Memory B cell (primary cell): Measurements from ENCODE around the gene ACTN3.
A peak's percentile ranks its signal among the peaks of the same experiment; 100 is the strongest.

Experiments used
- ATAC-seq: fragments of 150-1000 bp; cut with Tn5 transposase; 2 replicates; pipeline ENCODE4 v1.10.0; 2021; ENCODE audit warnings: low read depth, mild to moderate bottlenecking, moderate library complexity
- DNase-seq, 2 donors: peaks; one replicate each; pipeline ENCODE4 v3.0.0; 2022; ENCODE audit warnings: low spot score in 2 of 2
- H3K27ac Mint-ChIP-seq: one replicate; pipeline ENCODE4 v1.8.0; 2022; ENCODE audit warnings: mild to moderate bottlenecking, moderate library complexity, mixed read lengths
- H3K27me3 Mint-ChIP-seq: one replicate; pipeline ENCODE4 v1.8.0; 2022; ENCODE audit warnings: mixed read lengths
- H3K36me3 Mint-ChIP-seq: one replicate; pipeline ENCODE4 v1.8.0; 2022; ENCODE audit warnings: mild to moderate bottlenecking, mixed read lengths
- H3K4me1 Mint-ChIP-seq: one replicate; pipeline ENCODE4 v1.8.0; 2022; ENCODE audit warnings: mixed read lengths
- H3K4me3 Mint-ChIP-seq: one replicate; pipeline ENCODE4 v1.8.0; 2022; ENCODE audit warnings: mild to moderate bottlenecking, moderate library complexity, mixed read lengths
- H3K9me3 Mint-ChIP-seq: one replicate; pipeline ENCODE4 v1.8.0; 2022; ENCODE audit warnings: mixed read lengths

ACTN3 gene

GRCh38 chr11:66546368-66546965 lies at the start of gene ACTN3:
Gene ACTN3, plus strand, starts transcription at chr11:66546903. Its CDS starts 35 bp downstream, at chr11:66546938.
- H3K4me1 Mint-ChIP-seq = peaks cover 24% of the 10 kb centered on the region
- H3K9me3 Mint-ChIP-seq = no peaks in the 10 kb centered on the region
- H3K27me3 Mint-ChIP-seq = no peaks in the 10 kb centered on the region
- peaks cover 12% of the 10 kb centered on the region for H3K36me3 Mint-ChIP-seq
- DNase-seq (no peak), ATAC-seq (no peak)
- H3K27ac Mint-ChIP-seq = peak within 1 kb of the TSS; percentile 19
- H3K4me3 Mint-ChIP-seq = peak within 1 kb of the TSS; percentile 86

DNA sequence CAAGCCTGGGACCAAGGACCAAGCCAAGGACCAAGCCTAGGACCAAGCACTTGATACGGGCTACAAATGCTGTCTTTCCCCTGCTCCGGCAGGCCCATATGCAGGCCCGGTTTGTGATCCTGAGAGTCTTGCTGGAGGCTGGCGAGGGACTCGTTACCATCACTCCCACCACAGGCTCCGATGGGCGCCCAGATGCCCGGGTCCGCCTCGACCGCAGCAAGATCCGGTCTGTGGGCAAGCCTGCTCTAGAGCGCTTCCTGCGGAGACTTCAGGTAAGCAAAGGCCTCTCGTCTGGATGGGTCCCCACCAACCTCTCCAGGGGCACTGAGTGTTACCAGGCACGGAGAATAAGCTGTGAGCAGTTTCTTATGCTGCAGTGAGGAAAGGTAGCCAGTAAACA lies 49.5 kb upstream of the ACTN3 start:
- no peaks in the 10 kb centered on the region for H3K27me3 Mint-ChIP-seq
- H3K27ac Mint-ChIP-seq = no peak overlapping the region
- no peaks in the 10 kb centered on the region for H3K4me1 Mint-ChIP-seq
- DNase-seq = no peak
- no peak for ATAC-seq
- no peak overlapping the region for H3K4me3 Mint-ChIP-seq
- no peaks in the 10 kb centered on the region for H3K9me3 Mint-ChIP-seq
- peaks cover 14% of the 10 kb centered on the region for H3K36me3 Mint-ChIP-seq

DNA sequence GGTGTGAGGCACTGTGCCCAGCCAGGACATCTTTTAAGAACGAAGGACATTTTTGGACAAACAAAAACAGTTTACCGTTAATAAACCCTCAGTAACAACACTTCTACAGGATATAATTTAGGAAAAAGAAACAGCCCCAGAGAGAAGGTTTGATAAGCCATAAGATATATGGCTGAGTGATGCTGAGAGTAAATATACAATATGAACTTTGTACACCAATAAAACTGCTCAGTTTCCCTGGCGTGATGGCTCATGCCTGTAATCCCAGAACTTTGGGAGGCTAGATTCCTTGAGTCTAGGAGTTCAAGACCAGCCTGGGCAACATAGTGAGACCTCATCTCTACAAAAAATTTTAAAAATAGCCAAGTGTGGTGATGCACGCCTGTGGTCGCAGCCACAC lies 48.2 kb upstream of the ACTN3 start:
- DNase-seq (no peak), ATAC-seq (no peak)
- Mint-ChIP-seq H3K27me3 (no peaks in the 10 kb centered on the region), H3K27ac (no peak overlapping the region), H3K36me3 (peaks cover 8% of the 10 kb centered on the region), H3K4me1 (no peaks in the 10 kb centered on the region), H3K4me3 (no peak overlapping the region), H3K9me3 (no peaks in the 10 kb centered on the region)

GRCh38 chr11:66505276-66505816 lies 41.4 kb upstream of the ACTN3 start:
- no peaks in the 10 kb centered on the region for H3K9me3 Mint-ChIP-seq
- peaks cover 16% of the 10 kb centered on the region for H3K36me3 Mint-ChIP-seq
- H3K27me3 Mint-ChIP-seq = no peaks in the 10 kb centered on the region
- DNase-seq (no peak), ATAC-seq (no peak)
- H3K4me1 Mint-ChIP-seq = no peaks in the 10 kb centered on the region
- no peak overlapping the region for H3K27ac Mint-ChIP-seq
- H3K4me3 Mint-ChIP-seq = no peak overlapping the region

GRCh38 chr11:66509131-66509561 lies 37.6 kb upstream of the ACTN3 start:
- ATAC-seq (no peak), DNase-seq (no peak)
- Mint-ChIP-seq H3K9me3 (no peaks in the 10 kb centered on the region), H3K4me1 (peaks cover 6% of the 10 kb centered on the region), H3K36me3 (peaks cover 9% of the 10 kb centered on the region), H3K27ac (no peak overlapping the region), H3K4me3 (no peak overlapping the region), H3K27me3 (no peaks in the 10 kb centered on the region)

DNA sequence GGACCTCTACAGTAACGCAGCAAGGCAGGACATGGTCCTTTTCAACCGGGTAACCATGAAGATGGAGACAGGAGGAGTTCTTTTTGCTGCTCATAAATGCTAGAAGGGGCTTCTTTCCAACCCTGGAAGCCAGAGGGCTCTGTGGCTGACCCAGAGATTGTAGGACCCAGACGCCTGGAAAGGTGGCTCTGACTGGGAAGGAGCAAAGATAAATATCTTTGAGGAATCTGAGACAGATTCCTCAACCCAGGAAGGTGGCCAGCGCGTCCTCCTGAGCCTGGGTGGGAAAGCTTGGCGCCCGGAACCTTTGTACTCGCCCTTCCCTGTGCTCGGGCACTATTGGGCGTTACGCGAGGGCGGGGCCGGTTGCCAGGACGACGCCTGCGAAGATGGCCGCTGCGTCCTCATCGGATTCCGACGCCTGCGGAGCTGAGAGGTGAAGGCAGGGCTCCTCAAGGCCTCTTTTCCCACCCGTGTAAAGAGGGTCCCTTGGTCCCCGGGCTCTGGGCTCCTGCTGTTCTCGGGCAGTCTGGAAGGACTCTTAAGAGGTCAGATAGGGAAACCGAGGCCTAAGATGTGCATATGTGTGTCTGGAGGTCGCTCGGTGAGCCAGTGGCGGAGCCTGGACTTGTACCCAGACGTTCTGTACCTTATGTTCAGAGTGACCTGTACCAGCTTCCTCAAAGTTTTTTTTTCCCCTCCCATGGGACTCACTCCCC lies 36.3 kb upstream of the ACTN3 start, which contains the start of gene BBS1:
Gene BBS1 (plus strand): TSS at position 365 of the 719 bp plus-strand sequence. CDS start 25 bp downstream, at position 390.
- H3K27ac Mint-ChIP-seq = peak within 1 kb of the TSS; percentile 53
- H3K36me3 Mint-ChIP-seq = peaks cover 9% of the 10 kb centered on the region
- no peaks in the 10 kb centered on the region for H3K27me3 Mint-ChIP-seq
- peaks cover 6% of the 10 kb centered on the region for H3K4me1 Mint-ChIP-seq
- H3K9me3 Mint-ChIP-seq = no peaks in the 10 kb centered on the region
- ATAC-seq = peak; percentile 100
- DNase-seq = peak; percentile 71 to 93
- peak within 1 kb of the TSS; percentile 90 for H3K4me3 Mint-ChIP-seq

DNA sequence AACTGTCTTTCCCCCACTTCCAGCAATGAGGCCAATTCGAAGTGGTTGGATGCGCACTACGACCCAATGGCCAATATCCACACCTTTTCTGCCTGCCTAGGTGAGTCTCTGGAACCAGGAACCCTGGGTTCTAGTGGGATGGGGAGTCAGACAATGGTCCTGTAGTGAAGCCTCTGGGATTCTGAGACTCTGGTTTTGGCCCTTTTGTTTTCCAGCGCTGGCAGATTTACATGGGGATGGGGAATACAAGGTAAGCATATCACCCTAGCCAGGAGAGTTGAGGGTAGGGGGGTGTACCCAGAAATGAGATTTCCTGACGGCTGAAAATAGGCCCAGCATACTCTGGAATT lies 35.7 kb upstream of the ACTN3 start:
- H3K4me1 Mint-ChIP-seq = peaks cover 6% of the 10 kb centered on the region
- H3K27me3 Mint-ChIP-seq = no peaks in the 10 kb centered on the region
- H3K9me3 Mint-ChIP-seq = no peaks in the 10 kb centered on the region
- ATAC-seq = no peak
- DNase-seq = no peak
- H3K36me3 Mint-ChIP-seq = peaks cover 8% of the 10 kb centered on the region
- H3K27ac Mint-ChIP-seq = peak overlapping the region; percentile 53
- H3K4me3 Mint-ChIP-seq = peak overlapping the region; percentile 90

GRCh38 chr11:66523611-66524010 lies 23.1 kb upstream of the ACTN3 start:
- Mint-ChIP-seq H3K27ac (no peak overlapping the region), H3K27me3 (no peaks in the 10 kb centered on the region), H3K4me3 (no peak overlapping the region), H3K4me1 (no peaks in the 10 kb centered on the region), H3K9me3 (no peaks in the 10 kb centered on the region), H3K36me3 (peaks cover 25% of the 10 kb centered on the region)
- ATAC-seq = no peak
- no peak for DNase-seq

DNA sequence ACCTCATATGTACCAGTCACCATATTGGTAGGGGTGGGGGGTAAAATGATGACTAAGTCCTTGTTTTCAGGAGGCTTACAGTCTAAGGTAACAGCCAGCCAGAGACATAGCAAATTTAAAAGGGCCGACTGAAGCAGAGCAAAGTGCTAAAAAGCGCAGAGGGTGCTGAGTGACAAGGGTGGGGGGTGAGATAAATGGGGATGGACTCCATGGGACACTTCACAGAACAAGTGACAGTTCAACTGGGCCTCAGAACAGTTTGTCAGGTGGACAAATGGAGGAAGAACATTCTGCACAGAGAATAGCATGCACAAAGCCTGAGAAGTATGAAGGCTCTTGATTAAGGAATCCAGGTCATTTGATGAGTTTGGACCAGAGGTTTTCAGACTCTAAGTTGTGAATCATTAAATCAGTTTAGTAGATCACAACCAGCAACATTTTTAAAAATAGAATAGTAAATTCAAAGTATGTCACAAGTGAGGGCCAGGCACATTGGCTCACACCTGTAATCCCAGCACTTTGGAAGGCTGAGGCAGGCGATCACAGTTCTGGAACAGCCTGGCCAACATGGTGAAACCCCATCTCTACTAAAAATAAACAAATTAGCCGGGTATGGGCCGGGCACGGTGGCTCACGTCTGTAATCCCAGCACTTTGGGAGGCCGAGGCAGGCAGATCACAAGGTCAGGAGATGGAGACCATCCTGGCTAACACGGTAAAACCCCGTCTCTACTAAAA lies 22.2 kb upstream of the ACTN3 start:
- no peak overlapping the region for H3K4me3 Mint-ChIP-seq
- H3K27ac Mint-ChIP-seq = no peak overlapping the region
- H3K27me3 Mint-ChIP-seq = no peaks in the 10 kb centered on the region
- no peak for DNase-seq
- H3K9me3 Mint-ChIP-seq = no peaks in the 10 kb centered on the region
- no peak for ATAC-seq
- no peaks in the 10 kb centered on the region for H3K4me1 Mint-ChIP-seq
- H3K36me3 Mint-ChIP-seq = peaks cover 22% of the 10 kb centered on the region

GRCh38 chr11:66529069-66529468 lies 17.6 kb upstream of the ACTN3 start:
- peaks cover 3% of the 10 kb centered on the region for H3K4me1 Mint-ChIP-seq
- no peak overlapping the region for H3K4me3 Mint-ChIP-seq
- DNase-seq (no peak), ATAC-seq (no peak)
- no peaks in the 10 kb centered on the region for H3K27me3 Mint-ChIP-seq
- H3K27ac Mint-ChIP-seq = no peak overlapping the region
- H3K9me3 Mint-ChIP-seq = no peaks in the 10 kb centered on the region
- peaks cover 7% of the 10 kb centered on the region for H3K36me3 Mint-ChIP-seq

DNA sequence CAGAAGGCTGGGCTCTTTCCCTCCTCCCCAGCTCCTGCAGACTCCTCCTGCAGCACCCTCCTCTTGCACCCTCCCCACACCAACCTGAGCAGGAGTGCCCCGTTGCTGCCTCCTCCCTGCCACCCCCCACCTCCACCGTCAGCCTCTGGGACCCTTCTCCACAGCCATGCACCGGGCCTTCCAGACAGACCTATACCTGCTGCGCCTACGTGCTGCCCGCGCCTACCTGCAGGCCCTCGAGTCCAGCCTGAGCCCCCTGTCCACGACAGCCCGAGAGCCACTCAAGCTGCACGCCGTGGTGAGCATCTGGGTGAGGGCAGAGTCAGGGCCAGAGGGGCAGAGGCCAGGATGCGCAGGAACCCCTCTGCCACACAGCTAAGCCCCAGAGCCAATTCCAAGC lies 17.0 kb upstream of the ACTN3 start:
- no peaks in the 10 kb centered on the region for H3K27me3 Mint-ChIP-seq
- DNase-seq (no peak), ATAC-seq (no peak)
- peaks cover 7% of the 10 kb centered on the region for H3K36me3 Mint-ChIP-seq
- H3K9me3 Mint-ChIP-seq = no peaks in the 10 kb centered on the region
- H3K4me3 Mint-ChIP-seq = no peak overlapping the region
- H3K4me1 Mint-ChIP-seq = peaks cover 3% of the 10 kb centered on the region
- H3K27ac Mint-ChIP-seq = no peak overlapping the region

DNA sequence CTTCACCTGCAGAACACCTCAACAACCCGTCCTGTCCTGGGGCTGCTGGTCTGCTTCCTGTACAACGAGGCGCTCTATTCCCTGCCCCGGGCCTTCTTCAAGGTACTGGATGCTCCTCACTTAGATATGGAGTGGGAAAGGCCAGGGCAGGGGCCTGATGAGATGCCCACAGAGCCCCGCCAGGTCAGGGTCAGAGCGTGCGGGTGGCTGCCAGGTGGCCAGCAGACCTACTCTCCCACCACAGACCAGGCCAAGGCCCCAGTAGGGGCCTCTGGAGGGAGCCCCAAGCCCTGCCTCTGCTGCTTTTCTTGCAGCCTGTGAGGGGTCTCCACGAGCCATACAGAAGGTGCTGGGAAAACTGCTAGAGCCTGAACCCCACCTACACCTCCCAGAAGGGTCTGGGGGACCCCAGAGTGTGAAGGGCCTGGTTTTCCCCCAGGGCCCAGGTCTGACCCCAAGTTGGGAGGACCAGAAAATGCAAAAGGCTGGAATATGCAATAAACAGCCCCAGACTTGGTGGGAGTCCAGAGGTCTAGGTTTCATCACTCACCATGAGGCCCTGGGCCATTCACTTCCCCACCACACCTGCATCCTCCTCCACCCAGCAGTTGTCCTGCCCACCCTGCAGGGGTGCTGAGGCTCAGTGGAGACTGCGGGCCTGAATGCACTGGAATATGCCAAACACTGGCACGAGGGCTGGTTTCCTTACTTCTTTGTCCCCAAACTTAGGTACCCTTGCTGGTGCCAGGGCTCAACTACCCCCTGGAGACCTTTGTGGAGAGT lies 15.6 kb upstream of the ACTN3 start:
- no peak overlapping the region for H3K4me3 Mint-ChIP-seq
- DNase-seq (no peak), ATAC-seq (no peak)
- peaks cover 3% of the 10 kb centered on the region for H3K4me1 Mint-ChIP-seq
- peaks cover 12% of the 10 kb centered on the region for H3K36me3 Mint-ChIP-seq
- H3K27me3 Mint-ChIP-seq = no peaks in the 10 kb centered on the region
- H3K9me3 Mint-ChIP-seq = no peaks in the 10 kb centered on the region
- H3K27ac Mint-ChIP-seq = no peak overlapping the region

DNA sequence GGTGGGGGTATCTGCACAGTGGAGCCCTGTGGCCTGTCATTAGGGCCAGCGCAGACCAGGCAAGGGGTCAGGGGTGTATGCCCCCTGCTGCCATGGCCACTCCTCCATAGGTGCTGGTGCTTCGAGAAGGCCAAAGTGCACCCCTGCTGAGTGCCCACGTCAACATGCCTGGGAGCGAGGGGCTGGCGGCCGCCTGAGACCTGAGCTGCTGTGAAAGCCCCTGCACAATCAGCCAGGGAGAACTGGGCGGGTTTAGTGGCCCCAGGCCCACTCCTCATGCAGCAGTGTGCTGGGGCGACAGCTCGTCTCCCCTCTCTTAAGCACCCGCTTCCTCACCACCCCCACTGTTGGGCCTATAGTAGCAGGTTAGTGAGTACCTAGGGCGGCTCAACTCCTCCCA lies 14.9 kb upstream of the ACTN3 start:
- Mint-ChIP-seq H3K4me3 (no peak overlapping the region), H3K4me1 (peaks cover 3% of the 10 kb centered on the region), H3K27me3 (no peaks in the 10 kb centered on the region), H3K9me3 (no peaks in the 10 kb centered on the region), H3K27ac (no peak overlapping the region), H3K36me3 (peaks cover 9% of the 10 kb centered on the region)
- no peak for ATAC-seq
- no peak for DNase-seq
